WTC11 (cell line): Measurements from ENCODE around the gene PRODH.
"Not testable (repeated sequence)": the region's sequence is repeated elsewhere in the genome, so short reads cannot be mapped to it uniquely, and the experiment has no call there.

Source experiments
- CBFB ChIP-seq: sonication (generic); formaldehyde crosslinking; IDR thresholded peaks from 2 replicates; pipeline ENCODE4 v1.8.1; 2022; ENCODE audit warnings: mild to moderate bottlenecking, low read depth, missing genetic modification reagents
- FOXK1 ChIP-seq: sonication (generic); formaldehyde crosslinking; IDR thresholded peaks from 2 replicates; pipeline ENCODE4 v1.8.0; 2022; ENCODE audit warnings: mild to moderate bottlenecking, moderate library complexity, missing genetic modification reagents
- JUN ChIP-seq: sonication (generic); formaldehyde crosslinking; IDR thresholded peaks from 2 replicates; pipeline ENCODE4 v1.8.0; 2023; ENCODE audit warnings: mild to moderate bottlenecking, missing genetic modification reagents
- NFATC4 ChIP-seq: fragments of 250-450 bp; sonication (Bioruptor Pico); IDR thresholded peaks from 2 replicates; pipeline ENCODE4 v1.9.0; 2021; ENCODE audit warnings: mild to moderate bottlenecking
- NFE2L1 ChIP-seq: sonication (generic); formaldehyde crosslinking; IDR thresholded peaks from 2 replicates; pipeline ENCODE4 v1.8.1; 2023; ENCODE audit warnings: missing genetic modification reagents
- NFYB ChIP-seq: sonication (generic); formaldehyde crosslinking; conservative IDR thresholded peaks from 2 replicates; pipeline ENCODE4 v1.8.0; 2022; ENCODE audit warnings: low read depth, missing genetic modification reagents
- NR2C2 ChIP-seq: sonication (generic); formaldehyde crosslinking; IDR thresholded peaks from 2 replicates; pipeline ENCODE4 v1.8.0; 2022; ENCODE audit warnings: mild to moderate bottlenecking, missing genetic modification reagents
- RORB ChIP-seq: fragments of 250-450 bp; sonication (Bioruptor Pico); IDR thresholded peaks from 2 replicates; pipeline ENCODE4 v1.9.0; 2021; ENCODE audit warnings: mild to moderate bottlenecking
- SMAD3 ChIP-seq: sonication (generic); formaldehyde crosslinking; IDR thresholded peaks from 2 replicates; pipeline ENCODE4 v1.8.0; 2022; ENCODE audit warnings: missing genetic modification reagents, mild to moderate bottlenecking, borderline replicate concordance
- TF ChIP-seq, protein P1 (sequence below): fragments of 200-600 bp; IDR thresholded peaks from 2 replicates; pipeline ENCODE4 v1.8.0; 2022; ENCODE audit warnings: antibody characterized with exemption
- TF ChIP-seq, protein P2 (sequence below): sonication (generic); formaldehyde crosslinking; IDR thresholded peaks from 2 replicates; pipeline ENCODE4 v1.8.0; 2022; ENCODE audit warnings: missing genetic modification reagents
- TF ChIP-seq, protein P3 (sequence below): sonication (generic); formaldehyde crosslinking; IDR thresholded peaks from 2 replicates; pipeline ENCODE4 v1.8.1; 2023; ENCODE audit warnings: mild to moderate bottlenecking, missing genetic modification reagents, borderline replicate concordance
- TF ChIP-seq, protein P4 (sequence below): fragments of 250-450 bp; sonication (Bioruptor Pico); IDR thresholded peaks from 2 replicates; pipeline ENCODE4 v1.9.0; 2021; ENCODE audit warnings: mild to moderate bottlenecking
- TF ChIP-seq, protein P5 (sequence below): sonication (generic); formaldehyde crosslinking; IDR thresholded peaks from 2 replicates; pipeline ENCODE4 v1.8.1; 2023; ENCODE audit warnings: mild to moderate bottlenecking, missing genetic modification reagents, moderate library complexity

DNA sequence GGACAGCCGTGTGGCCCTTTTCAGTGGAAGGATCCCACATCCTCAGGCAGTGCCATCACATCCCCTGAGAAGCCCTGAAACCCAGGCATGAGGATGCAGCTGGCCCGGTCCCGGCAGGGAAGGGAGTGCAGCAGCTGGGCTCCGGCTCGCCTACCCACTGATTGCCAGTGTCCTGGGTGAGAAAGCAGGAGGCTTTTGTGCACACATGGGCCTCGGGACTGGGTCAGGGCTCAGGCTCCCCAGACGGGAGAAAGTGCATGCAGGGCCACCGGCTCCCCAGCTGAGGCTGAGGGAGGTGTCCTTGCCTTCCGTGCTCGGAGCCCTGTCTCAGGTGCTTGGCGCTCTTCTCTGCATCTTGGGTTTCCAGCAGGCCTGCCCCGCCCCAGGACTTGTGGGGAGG, 23.6 kb upstream of the PRODH start:
- TF ChIP-seq, protein P1, sequence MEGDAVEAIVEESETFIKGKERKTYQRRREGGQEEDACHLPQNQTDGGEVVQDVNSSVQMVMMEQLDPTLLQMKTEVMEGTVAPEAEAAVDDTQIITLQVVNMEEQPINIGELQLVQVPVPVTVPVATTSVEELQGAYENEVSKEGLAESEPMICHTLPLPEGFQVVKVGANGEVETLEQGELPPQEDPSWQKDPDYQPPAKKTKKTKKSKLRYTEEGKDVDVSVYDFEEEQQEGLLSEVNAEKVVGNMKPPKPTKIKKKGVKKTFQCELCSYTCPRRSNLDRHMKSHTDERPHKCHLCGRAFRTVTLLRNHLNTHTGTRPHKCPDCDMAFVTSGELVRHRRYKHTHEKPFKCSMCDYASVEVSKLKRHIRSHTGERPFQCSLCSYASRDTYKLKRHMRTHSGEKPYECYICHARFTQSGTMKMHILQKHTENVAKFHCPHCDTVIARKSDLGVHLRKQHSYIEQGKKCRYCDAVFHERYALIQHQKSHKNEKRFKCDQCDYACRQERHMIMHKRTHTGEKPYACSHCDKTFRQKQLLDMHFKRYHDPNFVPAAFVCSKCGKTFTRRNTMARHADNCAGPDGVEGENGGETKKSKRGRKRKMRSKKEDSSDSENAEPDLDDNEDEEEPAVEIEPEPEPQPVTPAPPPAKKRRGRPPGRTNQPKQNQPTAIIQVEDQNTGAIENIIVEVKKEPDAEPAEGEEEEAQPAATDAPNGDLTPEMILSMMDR, result not testable (repeated sequence)
- TF ChIP-seq, protein P2, sequence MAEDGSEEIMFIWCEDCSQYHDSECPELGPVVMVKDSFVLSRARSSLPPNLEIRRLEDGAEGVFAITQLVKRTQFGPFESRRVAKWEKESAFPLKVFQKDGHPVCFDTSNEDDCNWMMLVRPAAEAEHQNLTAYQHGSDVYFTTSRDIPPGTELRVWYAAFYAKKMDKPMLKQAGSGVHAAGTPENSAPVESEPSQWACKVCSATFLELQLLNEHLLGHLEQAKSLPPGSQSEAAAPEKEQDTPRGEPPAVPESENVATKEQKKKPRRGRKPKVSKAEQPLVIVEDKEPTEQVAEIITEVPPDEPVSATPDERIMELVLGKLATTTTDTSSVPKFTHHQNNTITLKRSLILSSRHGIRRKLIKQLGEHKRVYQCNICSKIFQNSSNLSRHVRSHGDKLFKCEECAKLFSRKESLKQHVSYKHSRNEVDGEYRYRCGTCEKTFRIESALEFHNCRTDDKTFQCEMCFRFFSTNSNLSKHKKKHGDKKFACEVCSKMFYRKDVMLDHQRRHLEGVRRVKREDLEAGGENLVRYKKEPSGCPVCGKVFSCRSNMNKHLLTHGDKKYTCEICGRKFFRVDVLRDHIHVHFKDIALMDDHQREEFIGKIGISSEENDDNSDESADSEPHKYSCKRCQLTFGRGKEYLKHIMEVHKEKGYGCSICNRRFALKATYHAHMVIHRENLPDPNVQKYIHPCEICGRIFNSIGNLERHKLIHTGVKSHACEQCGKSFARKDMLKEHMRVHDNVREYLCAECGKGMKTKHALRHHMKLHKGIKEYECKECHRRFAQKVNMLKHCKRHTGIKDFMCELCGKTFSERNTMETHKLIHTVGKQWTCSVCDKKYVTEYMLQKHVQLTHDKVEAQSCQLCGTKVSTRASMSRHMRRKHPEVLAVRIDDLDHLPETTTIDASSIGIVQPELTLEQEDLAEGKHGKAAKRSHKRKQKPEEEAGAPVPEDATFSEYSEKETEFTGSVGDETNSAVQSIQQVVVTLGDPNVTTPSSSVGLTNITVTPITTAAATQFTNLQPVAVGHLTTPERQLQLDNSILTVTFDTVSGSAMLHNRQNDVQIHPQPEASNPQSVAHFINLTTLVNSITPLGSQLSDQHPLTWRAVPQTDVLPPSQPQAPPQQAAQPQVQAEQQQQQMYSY (CRISPR knock-in tag), result not testable (repeated sequence)
- TF ChIP-seq, protein P3, sequence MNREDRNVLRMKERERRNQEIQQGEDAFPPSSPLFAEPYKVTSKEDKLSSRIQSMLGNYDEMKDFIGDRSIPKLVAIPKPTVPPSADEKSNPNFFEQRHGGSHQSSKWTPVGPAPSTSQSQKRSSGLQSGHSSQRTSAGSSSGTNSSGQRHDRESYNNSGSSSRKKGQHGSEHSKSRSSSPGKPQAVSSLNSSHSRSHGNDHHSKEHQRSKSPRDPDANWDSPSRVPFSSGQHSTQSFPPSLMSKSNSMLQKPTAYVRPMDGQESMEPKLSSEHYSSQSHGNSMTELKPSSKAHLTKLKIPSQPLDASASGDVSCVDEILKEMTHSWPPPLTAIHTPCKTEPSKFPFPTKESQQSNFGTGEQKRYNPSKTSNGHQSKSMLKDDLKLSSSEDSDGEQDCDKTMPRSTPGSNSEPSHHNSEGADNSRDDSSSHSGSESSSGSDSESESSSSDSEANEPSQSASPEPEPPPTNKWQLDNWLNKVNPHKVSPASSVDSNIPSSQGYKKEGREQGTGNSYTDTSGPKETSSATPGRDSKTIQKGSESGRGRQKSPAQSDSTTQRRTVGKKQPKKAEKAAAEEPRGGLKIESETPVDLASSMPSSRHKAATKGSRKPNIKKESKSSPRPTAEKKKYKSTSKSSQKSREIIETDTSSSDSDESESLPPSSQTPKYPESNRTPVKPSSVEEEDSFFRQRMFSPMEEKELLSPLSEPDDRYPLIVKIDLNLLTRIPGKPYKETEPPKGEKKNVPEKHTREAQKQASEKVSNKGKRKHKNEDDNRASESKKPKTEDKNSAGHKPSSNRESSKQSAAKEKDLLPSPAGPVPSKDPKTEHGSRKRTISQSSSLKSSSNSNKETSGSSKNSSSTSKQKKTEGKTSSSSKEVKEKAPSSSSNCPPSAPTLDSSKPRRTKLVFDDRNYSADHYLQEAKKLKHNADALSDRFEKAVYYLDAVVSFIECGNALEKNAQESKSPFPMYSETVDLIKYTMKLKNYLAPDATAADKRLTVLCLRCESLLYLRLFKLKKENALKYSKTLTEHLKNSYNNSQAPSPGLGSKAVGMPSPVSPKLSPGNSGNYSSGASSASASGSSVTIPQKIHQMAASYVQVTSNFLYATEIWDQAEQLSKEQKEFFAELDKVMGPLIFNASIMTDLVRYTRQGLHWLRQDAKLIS (CRISPR knock-in tag), result not testable (repeated sequence)
- TF ChIP-seq NR2C2 (CRISPR knock-in tag); RORB (CRISPR knock-in tag); NFE2L1 (CRISPR knock-in tag); JUN (CRISPR knock-in tag); NFYB; SMAD3 (CRISPR knock-in tag); NFATC4 (CRISPR knock-in tag); FOXK1 (CRISPR knock-in tag); CBFB (CRISPR knock-in tag): not testable (repeated sequence)
- TF ChIP-seq, protein P4, sequence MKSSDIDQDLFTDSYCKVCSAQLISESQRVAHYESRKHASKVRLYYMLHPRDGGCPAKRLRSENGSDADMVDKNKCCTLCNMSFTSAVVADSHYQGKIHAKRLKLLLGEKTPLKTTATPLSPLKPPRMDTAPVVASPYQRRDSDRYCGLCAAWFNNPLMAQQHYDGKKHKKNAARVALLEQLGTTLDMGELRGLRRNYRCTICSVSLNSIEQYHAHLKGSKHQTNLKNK (CRISPR knock-in tag), result not testable (repeated sequence)
- TF ChIP-seq, protein P5, sequence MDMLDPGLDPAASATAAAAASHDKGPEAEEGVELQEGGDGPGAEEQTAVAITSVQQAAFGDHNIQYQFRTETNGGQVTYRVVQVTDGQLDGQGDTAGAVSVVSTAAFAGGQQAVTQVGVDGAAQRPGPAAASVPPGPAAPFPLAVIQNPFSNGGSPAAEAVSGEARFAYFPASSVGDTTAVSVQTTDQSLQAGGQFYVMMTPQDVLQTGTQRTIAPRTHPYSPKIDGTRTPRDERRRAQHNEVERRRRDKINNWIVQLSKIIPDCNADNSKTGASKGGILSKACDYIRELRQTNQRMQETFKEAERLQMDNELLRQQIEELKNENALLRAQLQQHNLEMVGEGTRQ (CRISPR knock-in tag), result not testable (repeated sequence)
